ENCODE measurements around the gene KLHDC8B.

The KLHDC8B gene

GRCh38 chr3:49171119-49171774 lies at the start of gene KLHDC8B:
Gene KLHDC8B, plus strand, starts transcription at chr3:49171598. Its CDS starts 1,172 bp downstream, at chr3:49172770.
- peak; percentile 70 for DNase-seq (ENCODE audit: low spot score)

GRCh38 chr3:49122022-49122421 lies 49.4 kb upstream of the KLHDC8B start:
- no peak for DNase-seq (ENCODE audit: low spot score)

- no peak for DNase-seq (ENCODE audit: low spot score)
These were observed 48.9 kb upstream of the KLHDC8B start for GRCh38 chr3:49122451-49122850.

GRCh38 chr3:49122886-49123545 lies 48.4 kb upstream of the KLHDC8B start:
- no peak for DNase-seq (ENCODE audit: low spot score)

GRCh38 chr3:49123687-49124086 lies 47.7 kb upstream of the KLHDC8B start:
- DNase-seq (ENCODE audit: low spot score), result no peak

GRCh38 chr3:49124203-49124602 lies 47.2 kb upstream of the KLHDC8B start:
- DNase-seq (ENCODE audit: low spot score), result no peak

GRCh38 chr3:49124991-49125670 lies 46.3 kb upstream of the KLHDC8B start:
- DNase-seq (ENCODE audit: low spot score), result no peak

- DNase-seq (ENCODE audit: low spot score), result no peak
These were observed 40.4 kb upstream of the KLHDC8B start for GRCh38 chr3:49131040-49131439.

- DNase-seq (ENCODE audit: low spot score), result no peak
These were observed 39.8 kb upstream of the KLHDC8B start for GRCh38 chr3:49131576-49131975.

GRCh38 chr3:49132073-49132436 lies 39.3 kb upstream of the KLHDC8B start:
- no peak for DNase-seq (ENCODE audit: low spot score)

GRCh38 chr3:49132437-49133225 lies 38.8 kb upstream of the KLHDC8B start, which contains the start of gene LAMB2:
Gene LAMB2, minus strand, starts transcription at chr3:49133050. Its CDS starts 183 bp downstream, at chr3:49132867.
- peak; percentile 67 for DNase-seq (ENCODE audit: low spot score)

GRCh38 chr3:49133226-49133951 lies 38.0 kb upstream of the KLHDC8B start:
- peak; percentile 86 for DNase-seq (ENCODE audit: low spot score)

- no peak for DNase-seq (ENCODE audit: low spot score)
These were observed 36.7 kb upstream of the KLHDC8B start for GRCh38 chr3:49134471-49135265.

- DNase-seq (ENCODE audit: low spot score), result no peak
These were observed 35.9 kb upstream of the KLHDC8B start for GRCh38 chr3:49135499-49135898.

- no peak for DNase-seq (ENCODE audit: low spot score)
These were observed 31.3 kb upstream of the KLHDC8B start for GRCh38 chr3:49140080-49140479.

- no peak for DNase-seq (ENCODE audit: low spot score)
These were observed 23.2 kb upstream of the KLHDC8B start for GRCh38 chr3:49148159-49148558.

- DNase-seq (ENCODE audit: low spot score), result no peak
These were observed 19.8 kb upstream of the KLHDC8B start for GRCh38 chr3:49151610-49152009.

GRCh38 chr3:49153349-49153912 lies 18.0 kb upstream of the KLHDC8B start:
- no peak for DNase-seq (ENCODE audit: low spot score)

- DNase-seq (ENCODE audit: low spot score), result no peak
These were observed 14.1 kb upstream of the KLHDC8B start for GRCh38 chr3:49157289-49157688.

GRCh38 chr3:49158103-49158709 lies 13.2 kb upstream of the KLHDC8B start:
- no peak for DNase-seq (ENCODE audit: low spot score)

Measured in Ammon's horn (tissue), 1 donor.